Keratinocyte (primary cell): ENCODE results near the gene TMEM190.

Experiments
- EZH2 ChIP-seq: IDR thresholded peaks from one replicate; pipeline ENCODE4 v1.6.1; 2012; ENCODE audit warnings: inconsistent platforms, mild to moderate bottlenecking, low read length, moderate library complexity
- TF ChIP-seq, protein P1 (sequence below), 3 experiments: IDR thresholded peaks in 1 of 3; conservative IDR thresholded peaks in 1 of 3; optimal IDR thresholded peaks in 1 of 3; 2 replicates in 2 of 3; 3 replicates in 1 of 3; pipeline versions ENCODE3 to v1.5.1; 2011; ENCODE audit warnings: low read length in 3 of 3, mild to moderate bottlenecking in 3 of 3, moderate library complexity in 2 of 3, control low read depth in 1 of 3, inconsistent platforms in 1 of 3; ENCODE audit not compliant: insufficient read depth in 2 of 3; ENCODE audit errors: extremely low read depth in 1 of 3

DNA sequence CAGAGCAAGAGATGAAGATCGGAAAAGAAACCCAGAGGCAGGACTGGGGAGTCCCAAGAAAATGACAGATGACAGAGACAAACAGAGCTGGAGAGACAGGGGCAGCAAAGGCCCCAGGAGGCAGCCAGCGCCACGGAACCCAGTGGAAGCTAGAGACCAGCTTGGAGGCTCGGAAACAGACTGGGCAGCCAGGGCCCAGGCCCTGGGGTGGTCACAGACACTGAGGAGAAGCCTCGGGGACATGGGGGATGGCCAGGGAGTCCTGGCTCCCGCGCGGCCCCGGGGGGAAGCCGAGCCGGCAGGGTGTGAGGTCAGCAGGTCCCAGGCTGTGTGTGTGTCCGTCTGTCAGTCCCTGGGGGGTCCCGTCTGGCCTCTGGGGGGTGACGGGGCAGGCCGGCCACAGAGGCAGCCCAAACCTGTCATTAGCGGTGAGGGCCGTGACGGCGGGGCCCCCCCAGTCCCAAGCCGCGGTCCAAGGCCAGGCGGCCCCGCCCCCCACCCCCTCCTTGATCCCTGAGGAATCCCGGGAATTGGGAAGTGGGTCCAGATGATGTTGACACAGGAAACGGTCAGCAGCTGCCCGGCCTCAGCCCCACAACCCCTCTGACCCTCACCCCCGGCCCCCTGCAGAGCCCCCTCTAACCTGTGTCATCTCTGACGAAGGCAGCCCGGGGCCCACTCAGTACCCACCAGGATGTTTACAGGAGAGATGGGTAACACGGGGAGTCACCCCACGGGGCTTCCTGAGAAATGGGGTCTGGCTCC is 2.5 kb upstream of the TMEM190 start:
- TF ChIP-seq, protein P1, sequence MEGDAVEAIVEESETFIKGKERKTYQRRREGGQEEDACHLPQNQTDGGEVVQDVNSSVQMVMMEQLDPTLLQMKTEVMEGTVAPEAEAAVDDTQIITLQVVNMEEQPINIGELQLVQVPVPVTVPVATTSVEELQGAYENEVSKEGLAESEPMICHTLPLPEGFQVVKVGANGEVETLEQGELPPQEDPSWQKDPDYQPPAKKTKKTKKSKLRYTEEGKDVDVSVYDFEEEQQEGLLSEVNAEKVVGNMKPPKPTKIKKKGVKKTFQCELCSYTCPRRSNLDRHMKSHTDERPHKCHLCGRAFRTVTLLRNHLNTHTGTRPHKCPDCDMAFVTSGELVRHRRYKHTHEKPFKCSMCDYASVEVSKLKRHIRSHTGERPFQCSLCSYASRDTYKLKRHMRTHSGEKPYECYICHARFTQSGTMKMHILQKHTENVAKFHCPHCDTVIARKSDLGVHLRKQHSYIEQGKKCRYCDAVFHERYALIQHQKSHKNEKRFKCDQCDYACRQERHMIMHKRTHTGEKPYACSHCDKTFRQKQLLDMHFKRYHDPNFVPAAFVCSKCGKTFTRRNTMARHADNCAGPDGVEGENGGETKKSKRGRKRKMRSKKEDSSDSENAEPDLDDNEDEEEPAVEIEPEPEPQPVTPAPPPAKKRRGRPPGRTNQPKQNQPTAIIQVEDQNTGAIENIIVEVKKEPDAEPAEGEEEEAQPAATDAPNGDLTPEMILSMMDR (optimal IDR thresholded peaks at IDR 0.05 in 1 of 3, IDR thresholded peaks at IDR 0.05 in 1 of 3, conservative IDR thresholded peaks at IDR 0.05 in 1 of 3; ENCODE audit: extremely low read depth in 1 of 3, insufficient read depth in 2 of 3, low read length in 3 of 3), result no peak
- no peak for TF ChIP-seq EZH2
